H1 (cell line): ENCODE measurements around the gene OR2W1. TPM values are rescaled to one million over a fixed set of nuclear protein-coding genes. Genes with fewer than 3 reads are reported as not detected.

Experiments
- CTCF ChIA-PET: fragments of 300-600 bp; sonication (Branson Sonifier 250); formaldehyde crosslinking; loops from one replicate; lab custom pipeline; 2021; ENCODE audit not compliant: partially characterized antibody; lab: Charles Lee
- POLR2A ChIA-PET: fragments of 300-600 bp; sonication (Branson Sonifier 250); formaldehyde crosslinking; loops from one replicate; lab custom pipeline; 2021; ENCODE audit warnings: inconsistent platforms; ENCODE audit not compliant: partially characterized antibody; lab: Charles Lee
- DNase-seq, 2 experiments: peaks; one replicate each; pipeline versions ENCODE4 v3.0.0 to v3.0.0-alpha.2; 2010 to 2022; ENCODE audit warnings: low spot score in 2 of 2, low read depth in 1 of 2, mixed read lengths in 1 of 2
- FAIRE-seq: peaks from 2 replicates; lab custom pipeline; 2011; peaks lifted over from hg19 to GRCh38; lab: Jason Lieb, UNC
- H2AFZ ChIP-seq: 2 replicates; pipeline ENCODE4 v1.8.1; 2012; ENCODE audit warnings: low read length, inconsistent platforms
- H2AK5ac ChIP-seq: 2 replicates; pipeline ENCODE4 v1.6.1; 2013; ENCODE audit warnings: low read depth, low read length
- H2BK120ac ChIP-seq: replicated peaks from 2 replicates; pipeline ENCODE3; 2013; ENCODE audit warnings: low read depth, low read length, inconsistent platforms
- H2BK12ac ChIP-seq: 2 replicates; pipeline ENCODE4 v1.6.1; 2013; ENCODE audit warnings: low read depth, low read length
- H2BK15ac ChIP-seq: 2 replicates; pipeline ENCODE4 v1.6.1; 2013; ENCODE audit warnings: low read length
- H2BK20ac ChIP-seq: 2 replicates; pipeline ENCODE4 v1.6.1; 2013; ENCODE audit warnings: low read length
- H2BK5ac ChIP-seq: 2 replicates; pipeline ENCODE4 v1.6.1; 2013; ENCODE audit warnings: low read depth, low read length
- H3K14ac ChIP-seq: 2 replicates; pipeline ENCODE4 v1.6.1; 2013; ENCODE audit warnings: inconsistent platforms; ENCODE audit not compliant: insufficient read length
- H3K18ac ChIP-seq: 2 replicates; pipeline ENCODE4 v1.6.1; 2013; ENCODE audit warnings: low read length; ENCODE audit errors: extremely low read depth
- H3K23ac ChIP-seq: 2 replicates; pipeline ENCODE4 v1.6.1; 2013; ENCODE audit warnings: inconsistent platforms; ENCODE audit not compliant: insufficient read length
- H3K23me2 ChIP-seq: 2 replicates; pipeline ENCODE4 v1.6.1; 2013; ENCODE audit warnings: low read depth, low read length
- H3K27ac ChIP-seq: 2 replicates; pipeline ENCODE4 v1.6.1; 2011; ENCODE audit warnings: low read depth, low read length, inconsistent platforms
- H3K27me3 ChIP-seq, 4 experiments: replicated peaks in 1 of 4; 1 replicate in 1 of 4; 2 replicates in 3 of 4; pipeline versions ENCODE4 v1.6.1 to v1.8.1; 2011 to 2013; ENCODE audit warnings: low read length in 3 of 4, mild to moderate bottlenecking in 3 of 4, inconsistent platforms in 2 of 4, mixed read lengths in 2 of 4, moderate library complexity in 1 of 4; ENCODE audit not compliant: control insufficient read depth in 3 of 4, insufficient read depth in 3 of 4; ENCODE audit errors: extremely low read depth in 1 of 4
- H3K36me3 ChIP-seq, 4 experiments: 2 replicates each; pipeline versions ENCODE4 v1.6.1 to v1.8.1; 2011 to 2013; ENCODE audit warnings: mild to moderate bottlenecking in 4 of 4, low read length in 3 of 4, moderate library complexity in 2 of 4, control low read depth in 1 of 4, inconsistent platforms in 1 of 4; ENCODE audit not compliant: insufficient read depth in 4 of 4, control insufficient read depth in 2 of 4
- H3K4ac ChIP-seq: replicated peaks from 2 replicates; pipeline ENCODE3; 2013; ENCODE audit warnings: low read length, low read depth, mixed read lengths, inconsistent platforms; ENCODE audit not compliant: insufficient read length
- H3K4me1 ChIP-seq, 4 experiments: replicated peaks in 1 of 4; 1 replicate in 1 of 4; 2 replicates in 3 of 4; pipeline versions ENCODE4 v1.6.1 to v1.8.1; 2011 to 2013; ENCODE audit warnings: low read length in 3 of 4, inconsistent platforms in 2 of 4, mixed read lengths in 1 of 4; ENCODE audit not compliant: insufficient read depth in 4 of 4, control insufficient read depth in 3 of 4
- H3K4me2 ChIP-seq, 2 experiments: 2 replicates each; pipeline versions ENCODE4 v1.6.1 to v1.8.1; 2011 to 2013; ENCODE audit warnings: low read depth in 2 of 2, low read length in 2 of 2, control low read depth in 1 of 2, inconsistent platforms in 1 of 2, mild to moderate bottlenecking in 1 of 2; ENCODE audit not compliant: insufficient read depth in 1 of 2
- H3K4me3 ChIP-seq, 4 experiments: fragments of 200-600, 300-600 bp in 1 of 4; sonication (generic), shearing (Covaris generic), sonication (Bioruptor Twin) in 1 of 4; 2 replicates each; pipeline versions ENCODE4 v1.5.1 to v1.8.1; 2011 to 2016; ENCODE audit warnings: low read length in 4 of 4, low read depth in 3 of 4, control low read depth in 2 of 4, inconsistent platforms in 2 of 4, mild to moderate bottlenecking in 2 of 4, mixed read lengths in 1 of 4, moderate library complexity in 1 of 4; ENCODE audit not compliant: insufficient read depth in 2 of 4; ENCODE audit errors: extremely low read depth in 1 of 4
- H3K56ac ChIP-seq: replicated peaks from 2 replicates; pipeline ENCODE3; 2013; ENCODE audit warnings: low read depth, mild to moderate bottlenecking, mixed read lengths, low read length, inconsistent platforms; ENCODE audit not compliant: insufficient read length
- H3K79me1 ChIP-seq: 2 replicates; pipeline ENCODE4 v1.6.1; 2013; ENCODE audit warnings: low read depth, low read length, control low read depth
- H3K79me2 ChIP-seq, 2 experiments: 2 replicates each; pipeline versions ENCODE4 v1.6.1 to v1.8.1; 2012 to 2013; ENCODE audit warnings: low read length in 2 of 2, mild to moderate bottlenecking in 2 of 2, inconsistent platforms in 1 of 2; ENCODE audit not compliant: insufficient read depth in 2 of 2, control insufficient read depth in 1 of 2
- H3K9ac ChIP-seq, 4 experiments: replicated peaks in 1 of 4; 1 replicate in 1 of 4; 2 replicates in 3 of 4; pipeline versions ENCODE4 v1.6.1 to v1.8.1; 2011 to 2013; ENCODE audit warnings: low read depth in 3 of 4, low read length in 3 of 4, control low read depth in 2 of 4, mild to moderate bottlenecking in 2 of 4, moderate library complexity in 2 of 4, inconsistent platforms in 1 of 4; ENCODE audit errors: extremely low read depth in 1 of 4
- H3K9me3 ChIP-seq, 2 experiments: 2 replicates each; pipeline versions ENCODE4 v1.6.1 to v1.8.1; 2012 to 2013; ENCODE audit warnings: mild to moderate bottlenecking in 2 of 2, moderate library complexity in 2 of 2, control low read depth in 1 of 2, inconsistent platforms in 1 of 2, low read depth in 1 of 2, low read length in 1 of 2, mixed read lengths in 1 of 2; ENCODE audit not compliant: insufficient read depth in 2 of 2
- H4K20me1 ChIP-seq, 2 experiments: replicated peaks in 1 of 2; 2 replicates each; pipeline versions ENCODE3 to v1.8.1; 2011 to 2013; ENCODE audit warnings: inconsistent platforms in 2 of 2, low read length in 2 of 2, mild to moderate bottlenecking in 1 of 2; ENCODE audit not compliant: insufficient read depth in 2 of 2, control insufficient read depth in 1 of 2
- H4K5ac ChIP-seq: 2 replicates; pipeline ENCODE4 v1.6.1; 2013; ENCODE audit warnings: low read length, low read depth, mixed read lengths, inconsistent platforms; ENCODE audit not compliant: insufficient read length
- H4K8ac ChIP-seq: 2 replicates; pipeline ENCODE4 v1.8.0; 2013; ENCODE audit warnings: mild to moderate bottlenecking, moderate library complexity, low read length, inconsistent platforms; ENCODE audit not compliant: insufficient read depth; ENCODE audit errors: extremely low read depth
- H4K91ac ChIP-seq: replicated peaks from 2 replicates; pipeline ENCODE3; 2013; ENCODE audit warnings: low read length, mixed read lengths, inconsistent platforms; ENCODE audit not compliant: insufficient read length
- CTBP2 ChIP-seq: IDR thresholded peaks from 2 replicates; pipeline ENCODE4 v1.7.0; 2011; ENCODE audit warnings: borderline replicate concordance, mild to moderate bottlenecking, moderate library complexity, mixed read lengths, low read length; ENCODE audit not compliant: insufficient read depth, insufficient read length
- EGR1 ChIP-seq: IDR thresholded peaks from 2 replicates; pipeline ENCODE4 v1.6.1; 2011; ENCODE audit warnings: low read depth, low read length, borderline replicate concordance
- POLR2A ChIP-seq, 2 experiments: IDR thresholded peaks; 1 replicate in 1 of 2; 2 replicates in 1 of 2; pipeline ENCODE4 v1.6.1; 2011; ENCODE audit warnings: low read depth in 2 of 2, low read length in 2 of 2, mild to moderate bottlenecking in 2 of 2; ENCODE audit errors: control extremely low read depth in 1 of 2
- POLR2AphosphoS5 ChIP-seq: IDR thresholded peaks from 2 replicates; pipeline ENCODE4 v1.6.1; 2011; ENCODE audit warnings: low read depth, low read length
- RBBP5 ChIP-seq: IDR thresholded peaks from 2 replicates; pipeline ENCODE4 v1.7.1; 2012; ENCODE audit warnings: low read depth, mild to moderate bottlenecking, inconsistent platforms, low read length, moderate library complexity, borderline replicate concordance
- RNF2 ChIP-seq: fragments of 200-900, 300-1000 bp; sonication (generic); IDR thresholded peaks from 2 replicates; pipeline ENCODE4 v1.7.1; 2016; ENCODE audit warnings: borderline replicate concordance, low read depth, mild to moderate bottlenecking, antibody characterized with exemption, low read length; ENCODE audit not compliant: poor library complexity, severe bottlenecking; ENCODE audit errors: missing control alignments
- RXRA ChIP-seq: IDR thresholded peaks from 2 replicates; pipeline ENCODE4 v1.6.1; 2011; ENCODE audit warnings: low read depth, mild to moderate bottlenecking, low read length, moderate library complexity; ENCODE audit not compliant: insufficient read depth
- TCF12 ChIP-seq: IDR thresholded peaks from 2 replicates; pipeline ENCODE4 v1.6.1; 2011; ENCODE audit warnings: low read depth, mild to moderate bottlenecking, low read length
- YY1 ChIP-seq: IDR thresholded peaks from 2 replicates; pipeline ENCODE4 v1.6.1; 2011; ENCODE audit warnings: low read depth, mild to moderate bottlenecking, low read length
- WGBS, 2 experiments: shearing (Covaris generic) in 1 of 2; methylation state at CpG; one replicate each; pipeline versions ENCODE4 v1.1.6 to v1.1.7; 2013 to 2015; ENCODE audit warnings: low lambda C conversion rate in 2 of 2, mixed read lengths in 2 of 2, inconsistent platforms in 1 of 2, low coverage in 1 of 2, missing lambda C conversion rate in 1 of 2; ENCODE audit not compliant: insufficient replicate concordance in 2 of 2, insufficient coverage in 1 of 2, insufficient read length in 1 of 2; ENCODE audit errors: extremely low coverage in 1 of 2, missing lambda C conversion rate in 1 of 2; 5-methylcytosine and 5-hydroxymethylcytosine counted together
- polyA plus RNA-seq, 7 experiments: library from polyadenylated mRNA; depleted of rRNA in 3 of 7; stranded (reverse) in 5 of 7; unstranded in 2 of 7; fragments of >200 nt in 5 of 7; fragments of 200-250 nt in 2 of 7; gene quantifications; 1 replicate in 5 of 7; 2 replicates in 1 of 7; 4 replicates in 1 of 7; pipeline versions ENCODE4 v1.2.1 to v1.2.3, GENCODE V29; 2011 to 2013; ENCODE audit warnings: missing spikeins in 2 of 7, mixed read lengths in 2 of 7
- total RNA-seq: library from RNA; stranded (reverse); fragmentation: NEBNext Ultra II Directional; extraction: Animal tissue kit (Norgen Biotek cat#: 25700); gene quantifications from 2 replicates; pipeline ENCODE4 v1.2.1, GENCODE V29; 2021
- TF ChIP-seq, protein P1 (sequence below): IDR thresholded peaks from 2 replicates; pipeline ENCODE4 v1.6.1; 2012; ENCODE audit warnings: low read length, inconsistent platforms

The OR2W1 gene
- total and polyA plus RNA-seq, 2 of the 8 experiments (the other 6 are each of a cell fraction or from before 2014, with no cell fraction given): not detected

DNA sequence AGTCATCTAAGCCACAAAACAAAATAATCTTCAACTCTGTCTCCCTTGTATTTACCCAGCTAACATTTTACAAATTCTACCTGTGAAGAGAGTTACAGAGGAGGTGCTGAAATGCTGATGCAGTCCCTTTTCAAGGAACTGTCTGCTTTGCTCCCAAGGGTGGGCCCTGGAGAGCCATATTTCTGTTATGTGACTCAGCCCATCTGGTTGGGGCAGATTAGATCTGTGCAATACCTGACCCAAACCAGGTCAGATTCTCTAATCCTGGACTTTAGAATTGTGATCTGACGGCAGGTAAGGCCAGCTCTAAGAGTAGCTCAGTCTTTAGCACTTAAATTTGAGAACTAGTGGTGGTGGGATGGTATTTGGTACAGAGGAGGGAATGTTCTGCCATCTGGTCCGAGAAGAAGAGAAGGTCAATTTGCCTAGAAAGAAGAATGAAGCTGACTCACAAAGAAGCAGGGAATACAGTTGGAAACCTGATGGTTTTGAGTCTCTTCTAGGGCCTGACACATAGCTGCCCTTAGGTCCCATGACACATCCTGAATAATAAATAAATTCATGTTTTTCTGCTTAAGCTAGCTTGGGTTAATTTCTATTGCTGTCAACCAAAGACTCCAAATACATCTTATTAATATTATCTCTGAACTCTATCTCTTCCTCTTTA, 48.0 kb downstream of the OR2W1 start:
- H3K18ac ChIP-seq: no peak overlapping the region
- POLR2A ChIA-PET: interaction anchor here (0.6 to 2.1 kb wide), 3 partner anchors 8 to 122 kb away, joined by 4 to 7 read pairs (median 4); partner anchors contain the start of gene ZNF311
- H3K4me3 ChIP-seq: no peak overlapping the region
- H3K4me1 ChIP-seq: no peaks in the 10 kb centered on the region
- FAIRE-seq (no peak), DNase-seq (no peak)
- peaks cover 13 to 14% of the 10 kb centered on the region in 2 experiments; a peak in 3 of 4 replicates for H3K9me3 ChIP-seq
- H3K14ac ChIP-seq: no peak overlapping the region
- H3K4ac ChIP-seq: no peak overlapping the region
- no peaks in the 10 kb centered on the region for H3K79me1 ChIP-seq
- H3K4me2 ChIP-seq: no peak overlapping the region
- no peak overlapping the region for H3K56ac ChIP-seq
- peaks cover 0 to 18% (median 4%) of the 10 kb centered on the region in 4 experiments; a peak in 5 of 8 replicates for H3K36me3 ChIP-seq
- no peak overlapping the region for H4K5ac ChIP-seq
- WGBS, 2 experiments: 68% methylated on average over 2 of the region's 2 CpGs; no CpG with 5 or more reads in 1 of the 2 experiments
- no peak overlapping the region for H2AK5ac ChIP-seq
- H2BK15ac ChIP-seq: no peak overlapping the region
- no peaks in the 10 kb centered on the region for H3K79me2 ChIP-seq
- no peak overlapping the region for H3K9ac ChIP-seq
- no peaks in the 10 kb centered on the region for H3K27me3 ChIP-seq
- H4K20me1 ChIP-seq: no peaks in the 10 kb centered on the region
- no peak overlapping the region for H4K91ac ChIP-seq
- no peak overlapping the region for H3K23ac ChIP-seq
- H4K8ac ChIP-seq: no peak overlapping the region
- no peak overlapping the region for H2BK5ac ChIP-seq
- no peak overlapping the region for H2BK20ac ChIP-seq
- no peak overlapping the region for H3K27ac ChIP-seq
- no peak overlapping the region for H2AFZ ChIP-seq
- no peak overlapping the region for H2BK120ac ChIP-seq
- H3K23me2 ChIP-seq: no peaks in the 10 kb centered on the region; the same call in 1 of the 2 replicates
- H2BK12ac ChIP-seq: no peak overlapping the region
- CTCF ChIA-PET: interaction anchor here (1.0 to 1.4 kb wide), 3 partner anchors 16 to 159 kb away, joined by 3 to 8 read pairs (median 4); no protein-coding TSS in a partner anchor
- no peak for TF ChIP-seq TCF12
- no peak for TF ChIP-seq RNF2
- TF ChIP-seq YY1: no peak
- TF ChIP-seq RXRA: no peak
- no peak for TF ChIP-seq POLR2A (IDR thresholded peaks at IDR 0.05; ENCODE audit: control extremely low read depth in 1 of 2, low read depth in 2 of 2, low read length in 2 of 2)
- TF ChIP-seq POLR2AphosphoS5: no peak
- TF ChIP-seq, protein P1, sequence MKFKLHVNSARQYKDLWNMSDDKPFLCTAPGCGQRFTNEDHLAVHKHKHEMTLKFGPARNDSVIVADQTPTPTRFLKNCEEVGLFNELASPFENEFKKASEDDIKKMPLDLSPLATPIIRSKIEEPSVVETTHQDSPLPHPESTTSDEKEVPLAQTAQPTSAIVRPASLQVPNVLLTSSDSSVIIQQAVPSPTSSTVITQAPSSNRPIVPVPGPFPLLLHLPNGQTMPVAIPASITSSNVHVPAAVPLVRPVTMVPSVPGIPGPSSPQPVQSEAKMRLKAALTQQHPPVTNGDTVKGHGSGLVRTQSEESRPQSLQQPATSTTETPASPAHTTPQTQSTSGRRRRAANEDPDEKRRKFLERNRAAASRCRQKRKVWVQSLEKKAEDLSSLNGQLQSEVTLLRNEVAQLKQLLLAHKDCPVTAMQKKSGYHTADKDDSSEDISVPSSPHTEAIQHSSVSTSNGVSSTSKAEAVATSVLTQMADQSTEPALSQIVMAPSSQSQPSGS: no peak
- TF ChIP-seq RBBP5: no peak
- TF ChIP-seq CTBP2: no peak
- TF ChIP-seq EGR1: no peak
